Astrocyte (in vitro differentiated cells and primary cell): Measurements from ENCODE around the gene ABCC9. TPM values are rescaled to one million over a fixed set of nuclear protein-coding genes. Genes with fewer than 3 reads are reported as not detected.

Experiments
- DNase-seq: peaks from one replicate; pipeline ENCODE4 v3.0.0-alpha.2; 2010; ENCODE audit warnings: low read depth
- FAIRE-seq: peaks from 2 replicates; lab custom pipeline; 2011; peaks lifted over from hg19 to GRCh38; lab: Jason Lieb, UNC
- H2AFZ ChIP-seq: 2 replicates; pipeline ENCODE4 v1.6.0; 2012; ENCODE audit warnings: low read depth, low read length, inconsistent platforms
- H3K27ac ChIP-seq: 2 replicates; pipeline ENCODE4 v1.5.1; 2011; ENCODE audit warnings: low read depth, low read length, inconsistent platforms
- H3K27me3 ChIP-seq: 2 replicates; pipeline ENCODE4 v1.6.0; 2011; ENCODE audit warnings: low read length, inconsistent platforms; ENCODE audit not compliant: insufficient read depth
- H3K36me3 ChIP-seq: 2 replicates; pipeline ENCODE4 v1.5.1; 2011; ENCODE audit warnings: low read length, inconsistent platforms; ENCODE audit not compliant: insufficient read depth
- H3K4me1 ChIP-seq: 2 replicates; pipeline ENCODE4 v1.5.1; 2011; ENCODE audit warnings: low read length, inconsistent platforms; ENCODE audit not compliant: insufficient read depth
- H3K4me2 ChIP-seq: 2 replicates; pipeline ENCODE4 v1.6.0; 2012; ENCODE audit warnings: low read length, inconsistent platforms
- H3K4me3 ChIP-seq: 2 replicates; pipeline ENCODE4 v1.5.1; 2011; ENCODE audit warnings: low read depth, mild to moderate bottlenecking, low read length, inconsistent platforms; ENCODE audit not compliant: insufficient read depth
- H3K79me2 ChIP-seq: 2 replicates; pipeline ENCODE4 v1.6.0; 2012; ENCODE audit warnings: mild to moderate bottlenecking, low read length, inconsistent platforms; ENCODE audit not compliant: insufficient read depth
- H3K9ac ChIP-seq: 2 replicates; pipeline ENCODE4 v1.6.0; 2012; ENCODE audit warnings: mild to moderate bottlenecking, low read length, inconsistent platforms
- H3K9me3 ChIP-seq: 2 replicates; pipeline ENCODE4 v1.5.1; 2012; ENCODE audit warnings: low read depth, mild to moderate bottlenecking, low read length, inconsistent platforms; ENCODE audit not compliant: insufficient read depth
- H4K20me1 ChIP-seq: 2 replicates; pipeline ENCODE4 v1.6.0; 2012; ENCODE audit warnings: low read length, inconsistent platforms; ENCODE audit not compliant: insufficient read depth
- H3K27ac Mint-ChIP-seq: one replicate; pipeline ENCODE4 v1.8.0; 2021; ENCODE audit warnings: mild to moderate bottlenecking, mixed read lengths; ENCODE audit not compliant: unreplicated experiment
- H3K27me3 Mint-ChIP-seq: one replicate; pipeline ENCODE4 v1.8.0; 2021; ENCODE audit warnings: low read depth, mixed read lengths; ENCODE audit not compliant: unreplicated experiment
- H3K36me3 Mint-ChIP-seq: one replicate; pipeline ENCODE4 v1.8.0; 2021; ENCODE audit warnings: low read depth, mixed read lengths; ENCODE audit not compliant: unreplicated experiment
- H3K4me1 Mint-ChIP-seq: one replicate; pipeline ENCODE4 v1.8.0; 2021; ENCODE audit warnings: low read depth, mixed read lengths; ENCODE audit not compliant: unreplicated experiment
- H3K4me3 Mint-ChIP-seq: one replicate; pipeline ENCODE4 v1.8.0; 2021; ENCODE audit warnings: mild to moderate bottlenecking, moderate library complexity, mixed read lengths; ENCODE audit not compliant: unreplicated experiment
- H3K9me3 Mint-ChIP-seq: one replicate; pipeline ENCODE4 v1.8.0; 2021; ENCODE audit warnings: mild to moderate bottlenecking, mixed read lengths; ENCODE audit not compliant: unreplicated experiment
- EZH2 ChIP-seq: IDR thresholded peaks from 2 replicates; pipeline ENCODE4 v1.6.1; 2012; ENCODE audit warnings: mild to moderate bottlenecking, low read length, inconsistent platforms; ENCODE audit not compliant: insufficient read depth
- total RNA-seq: library from RNA; stranded (reverse); gene quantifications from 2 replicates; pipeline ENCODE4 v1.2.1, GENCODE V29; 2021
- TF ChIP-seq, protein P1 (sequence below): IDR thresholded peaks from 2 replicates; pipeline ENCODE4 v1.5.1; 2011; ENCODE audit warnings: low read depth, mild to moderate bottlenecking, inconsistent platforms, low read length, moderate library complexity; ENCODE audit not compliant: insufficient read depth

The ABCC9 gene
- total RNA-seq, 1 donor from 2014 or later = 0.36 TPM

- no peaks in the 10 kb centered on the region for H3K79me2 ChIP-seq
- no peak overlapping the region for H3K27ac ChIP-seq
- H3K9me3 ChIP-seq = no peaks in the 10 kb centered on the region
- no peak overlapping the region for H3K27ac Mint-ChIP-seq
- no peaks in the 10 kb centered on the region for H3K27me3 ChIP-seq
- DNase-seq (no peak), FAIRE-seq (no peak)
- no peaks in the 10 kb centered on the region for H3K36me3 ChIP-seq
- H3K4me3 Mint-ChIP-seq = no peak overlapping the region
- no peaks in the 10 kb centered on the region for H3K4me1 Mint-ChIP-seq
- H3K36me3 Mint-ChIP-seq = no peaks in the 10 kb centered on the region
- H3K4me1 ChIP-seq = no peaks in the 10 kb centered on the region
- no peak overlapping the region for H3K4me3 ChIP-seq
- no peak overlapping the region for H2AFZ ChIP-seq
- H3K9ac ChIP-seq = no peak overlapping the region
- TF ChIP-seq EZH2 = no peak
- TF ChIP-seq, protein P1, sequence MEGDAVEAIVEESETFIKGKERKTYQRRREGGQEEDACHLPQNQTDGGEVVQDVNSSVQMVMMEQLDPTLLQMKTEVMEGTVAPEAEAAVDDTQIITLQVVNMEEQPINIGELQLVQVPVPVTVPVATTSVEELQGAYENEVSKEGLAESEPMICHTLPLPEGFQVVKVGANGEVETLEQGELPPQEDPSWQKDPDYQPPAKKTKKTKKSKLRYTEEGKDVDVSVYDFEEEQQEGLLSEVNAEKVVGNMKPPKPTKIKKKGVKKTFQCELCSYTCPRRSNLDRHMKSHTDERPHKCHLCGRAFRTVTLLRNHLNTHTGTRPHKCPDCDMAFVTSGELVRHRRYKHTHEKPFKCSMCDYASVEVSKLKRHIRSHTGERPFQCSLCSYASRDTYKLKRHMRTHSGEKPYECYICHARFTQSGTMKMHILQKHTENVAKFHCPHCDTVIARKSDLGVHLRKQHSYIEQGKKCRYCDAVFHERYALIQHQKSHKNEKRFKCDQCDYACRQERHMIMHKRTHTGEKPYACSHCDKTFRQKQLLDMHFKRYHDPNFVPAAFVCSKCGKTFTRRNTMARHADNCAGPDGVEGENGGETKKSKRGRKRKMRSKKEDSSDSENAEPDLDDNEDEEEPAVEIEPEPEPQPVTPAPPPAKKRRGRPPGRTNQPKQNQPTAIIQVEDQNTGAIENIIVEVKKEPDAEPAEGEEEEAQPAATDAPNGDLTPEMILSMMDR = no peak
- H3K27me3 Mint-ChIP-seq = peaks cover 2% of the 10 kb centered on the region
- no peaks in the 10 kb centered on the region for H4K20me1 ChIP-seq
- H3K9me3 Mint-ChIP-seq = no peaks in the 10 kb centered on the region
- H3K4me2 ChIP-seq = no peak overlapping the region
Measured at GRCh38 chr12:21984375-21984774, 43.1 kb upstream of the ABCC9 start.

- Mint-ChIP-seq H3K4me1 (no peaks in the 10 kb centered on the region), H3K27ac (no peak overlapping the region), H3K27me3 (peaks cover 2% of the 10 kb centered on the region), H3K9me3 (no peaks in the 10 kb centered on the region), H3K36me3 (no peaks in the 10 kb centered on the region), H3K4me3 (no peak overlapping the region)
- Histone ChIP-seq H3K4me2 (no peak overlapping the region), H2AFZ (no peak overlapping the region), H3K9ac (no peak overlapping the region), H3K4me1 (no peaks in the 10 kb centered on the region), H3K9me3 (no peaks in the 10 kb centered on the region), H3K79me2 (no peaks in the 10 kb centered on the region), H3K27me3 (no peaks in the 10 kb centered on the region), H3K4me3 (no peak overlapping the region), H4K20me1 (no peaks in the 10 kb centered on the region), H3K36me3 (no peaks in the 10 kb centered on the region), H3K27ac (no peak overlapping the region)
- DNase-seq (no peak), FAIRE-seq (no peak)
- TF ChIP-seq EZH2 = no peak
- TF ChIP-seq, protein P1 = no peak
Measured at GRCh38 chr12:21983095-21983494, 41.9 kb upstream of the ABCC9 start.

DNA sequence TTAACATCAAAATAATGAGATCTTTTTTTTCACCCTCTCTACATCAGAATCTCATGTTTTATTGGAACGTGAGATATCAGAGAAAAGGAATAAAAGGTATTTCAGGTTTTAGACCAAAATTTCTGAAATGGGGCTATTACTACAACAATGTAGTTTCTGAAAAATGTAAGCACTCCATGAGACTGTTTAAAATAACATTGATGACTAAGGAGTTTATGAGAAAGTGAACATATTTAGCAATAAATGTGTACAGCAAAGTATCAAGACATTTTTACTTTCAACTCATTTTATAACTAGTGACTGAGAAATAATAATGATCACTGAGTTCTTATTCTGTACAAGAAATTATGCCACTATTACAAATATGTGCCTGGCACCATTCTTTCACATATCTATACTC is 39.3 kb upstream of the ABCC9 start:
- Histone ChIP-seq H3K4me3 (no peak overlapping the region), H2AFZ (no peak overlapping the region), H4K20me1 (no peaks in the 10 kb centered on the region), H3K79me2 (no peaks in the 10 kb centered on the region), H3K4me2 (no peak overlapping the region), H3K27ac (no peak overlapping the region), H3K36me3 (no peaks in the 10 kb centered on the region), H3K9ac (no peak overlapping the region), H3K9me3 (no peaks in the 10 kb centered on the region), H3K27me3 (no peaks in the 10 kb centered on the region), H3K4me1 (no peaks in the 10 kb centered on the region)
- no peak for FAIRE-seq
- no peaks in the 10 kb centered on the region for H3K4me1 Mint-ChIP-seq
- H3K4me3 Mint-ChIP-seq = no peak overlapping the region
- H3K27me3 Mint-ChIP-seq = peaks cover 2% of the 10 kb centered on the region
- no peak for DNase-seq
- H3K36me3 Mint-ChIP-seq = no peaks in the 10 kb centered on the region
- TF ChIP-seq EZH2 = no peak
- H3K9me3 Mint-ChIP-seq = no peaks in the 10 kb centered on the region
- no peak overlapping the region for H3K27ac Mint-ChIP-seq
